ENCODE results near the gene MAD1L1. TPM values are rescaled to one million over a fixed set of nuclear protein-coding genes. Genes with fewer than 3 reads are reported as not detected.

Gene MAD1L1
- total and polyA plus RNA-seq, 2 of the 4 experiments (the other 2 are of a cell fraction), result 29.0 to 40.9 TPM

- TF ChIP-seq, protein P1, sequence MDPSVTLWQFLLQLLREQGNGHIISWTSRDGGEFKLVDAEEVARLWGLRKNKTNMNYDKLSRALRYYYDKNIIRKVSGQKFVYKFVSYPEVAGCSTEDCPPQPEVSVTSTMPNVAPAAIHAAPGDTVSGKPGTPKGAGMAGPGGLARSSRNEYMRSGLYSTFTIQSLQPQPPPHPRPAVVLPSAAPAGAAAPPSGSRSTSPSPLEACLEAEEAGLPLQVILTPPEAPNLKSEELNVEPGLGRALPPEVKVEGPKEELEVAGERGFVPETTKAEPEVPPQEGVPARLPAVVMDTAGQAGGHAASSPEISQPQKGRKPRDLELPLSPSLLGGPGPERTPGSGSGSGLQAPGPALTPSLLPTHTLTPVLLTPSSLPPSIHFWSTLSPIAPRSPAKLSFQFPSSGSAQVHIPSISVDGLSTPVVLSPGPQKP (IDR thresholded peaks at IDR 0.05; ENCODE audit: borderline replicate concordance, low read depth, low read length), result no peak
Observed at GRCh38 chr7:2248984-2249694, 16.4 kb upstream of the MAD1L1 start (continued).
